Fibroblast of villous mesenchyme (primary cell): ENCODE measurements around the gene PALLD. TPM values are rescaled to one million over a fixed set of nuclear protein-coding genes. Genes with fewer than 3 reads are reported as not detected.

Experiments used
- DNase-seq: peaks from one replicate; pipeline ENCODE4 v3.0.0-alpha.2; 2010; ENCODE audit warnings: low read depth
- H3K4me3 ChIP-seq: 2 replicates; pipeline ENCODE4 v1.5.1; 2011; ENCODE audit warnings: low read depth, mild to moderate bottlenecking, low read length
- total RNA-seq: library from RNA; depleted of rRNA; stranded (reverse); fragments of >200 nt; gene quantifications from 2 replicates; pipeline ENCODE4 v1.2.3, GENCODE V29; 2012
- TF ChIP-seq, protein P1 (sequence below): IDR thresholded peaks from 2 replicates; pipeline ENCODE4 v1.5.1; 2012; ENCODE audit warnings: low read depth, mild to moderate bottlenecking, low read length; ENCODE audit not compliant: insufficient read depth

The PALLD gene
- total RNA-seq, 1 donor = 188 TPM

DNA sequence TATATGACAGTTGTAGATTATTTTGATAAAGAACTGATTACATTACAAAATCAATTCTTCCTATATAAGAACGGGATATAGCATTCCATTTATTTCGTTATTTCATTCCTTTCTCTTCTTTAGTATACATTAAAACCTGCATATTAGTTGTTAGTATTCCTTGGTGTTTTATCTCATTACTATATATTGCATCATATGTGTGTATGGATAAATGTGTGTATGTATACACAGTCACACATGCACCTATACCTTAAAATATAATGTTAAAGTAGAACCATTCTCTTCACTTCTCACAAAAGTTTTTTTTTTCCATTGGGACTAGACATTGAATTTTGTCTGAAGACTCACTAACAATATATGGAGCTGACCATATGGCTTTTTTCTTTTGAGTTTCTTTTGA is 5.3 kb upstream of the PALLD start:
- H3K4me3 ChIP-seq = no peak overlapping the region
- no peak for DNase-seq
- TF ChIP-seq, protein P1, sequence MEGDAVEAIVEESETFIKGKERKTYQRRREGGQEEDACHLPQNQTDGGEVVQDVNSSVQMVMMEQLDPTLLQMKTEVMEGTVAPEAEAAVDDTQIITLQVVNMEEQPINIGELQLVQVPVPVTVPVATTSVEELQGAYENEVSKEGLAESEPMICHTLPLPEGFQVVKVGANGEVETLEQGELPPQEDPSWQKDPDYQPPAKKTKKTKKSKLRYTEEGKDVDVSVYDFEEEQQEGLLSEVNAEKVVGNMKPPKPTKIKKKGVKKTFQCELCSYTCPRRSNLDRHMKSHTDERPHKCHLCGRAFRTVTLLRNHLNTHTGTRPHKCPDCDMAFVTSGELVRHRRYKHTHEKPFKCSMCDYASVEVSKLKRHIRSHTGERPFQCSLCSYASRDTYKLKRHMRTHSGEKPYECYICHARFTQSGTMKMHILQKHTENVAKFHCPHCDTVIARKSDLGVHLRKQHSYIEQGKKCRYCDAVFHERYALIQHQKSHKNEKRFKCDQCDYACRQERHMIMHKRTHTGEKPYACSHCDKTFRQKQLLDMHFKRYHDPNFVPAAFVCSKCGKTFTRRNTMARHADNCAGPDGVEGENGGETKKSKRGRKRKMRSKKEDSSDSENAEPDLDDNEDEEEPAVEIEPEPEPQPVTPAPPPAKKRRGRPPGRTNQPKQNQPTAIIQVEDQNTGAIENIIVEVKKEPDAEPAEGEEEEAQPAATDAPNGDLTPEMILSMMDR = no peak

DNA sequence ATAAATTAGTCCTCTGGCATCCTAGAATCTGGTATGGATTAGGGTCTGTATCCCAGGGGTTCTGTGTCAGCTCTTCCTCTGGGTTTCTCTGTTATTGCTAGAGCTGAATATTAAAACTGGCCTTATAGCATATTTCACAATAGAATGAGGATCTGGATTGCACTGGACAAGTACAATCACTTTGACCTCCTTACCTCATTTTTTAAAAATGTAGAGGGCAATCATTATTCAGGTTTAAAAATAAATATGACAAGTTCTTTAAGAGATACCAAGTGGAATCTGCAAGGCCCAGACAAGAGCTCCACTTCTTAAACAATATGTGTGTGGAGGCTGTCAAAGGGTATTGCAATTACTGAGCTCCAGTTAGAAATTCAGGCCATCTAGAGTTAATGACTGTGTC is 1.4 kb downstream of the PALLD start:
- DNase-seq = no peak
- no peak overlapping the region for H3K4me3 ChIP-seq
- TF ChIP-seq, protein P1 = no peak

DNA sequence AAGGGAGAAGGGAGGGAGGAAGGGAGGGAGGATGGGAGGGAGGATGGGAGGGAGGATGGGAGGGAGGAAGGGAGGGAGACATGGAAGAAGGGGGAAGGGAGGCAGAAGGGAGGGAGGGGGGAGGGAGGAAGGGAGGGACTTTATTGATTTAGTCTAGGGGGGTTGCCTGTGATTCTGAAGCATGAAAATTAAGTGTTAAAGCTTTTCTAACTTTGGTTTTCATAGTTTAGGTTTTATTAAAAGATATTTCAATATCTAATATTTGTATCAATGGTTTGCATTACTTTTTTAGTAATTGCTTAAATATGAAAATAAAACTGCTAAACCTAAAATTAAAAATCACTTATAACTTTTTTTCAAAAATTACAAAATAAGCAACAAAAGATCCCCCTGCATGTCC is 2.4 kb downstream of the PALLD start:
- no peak for DNase-seq
- no peak overlapping the region for H3K4me3 ChIP-seq
- TF ChIP-seq, protein P1 = no peak

DNA sequence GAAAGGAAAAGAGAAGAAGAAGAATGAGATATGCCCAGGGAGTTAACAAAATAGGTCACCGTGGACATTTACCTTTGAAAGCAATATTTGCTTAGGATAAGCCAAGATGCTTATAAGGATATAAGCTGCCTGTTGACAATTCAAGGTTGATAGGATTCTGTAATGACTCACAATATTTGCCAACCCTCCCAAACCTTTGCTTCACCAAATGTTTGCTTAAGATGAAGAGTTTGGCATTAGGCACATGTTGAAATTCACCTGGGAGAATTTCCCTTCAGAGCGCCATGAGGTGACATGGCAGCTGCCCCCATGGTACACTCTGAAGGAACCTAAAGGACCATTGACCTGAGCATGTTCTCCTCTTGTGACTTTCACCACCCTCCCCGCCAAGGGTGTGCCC is 4.6 kb downstream of the PALLD start:
- TF ChIP-seq, protein P1 = no peak
- no peak overlapping the region for H3K4me3 ChIP-seq
- DNase-seq = no peak

DNA sequence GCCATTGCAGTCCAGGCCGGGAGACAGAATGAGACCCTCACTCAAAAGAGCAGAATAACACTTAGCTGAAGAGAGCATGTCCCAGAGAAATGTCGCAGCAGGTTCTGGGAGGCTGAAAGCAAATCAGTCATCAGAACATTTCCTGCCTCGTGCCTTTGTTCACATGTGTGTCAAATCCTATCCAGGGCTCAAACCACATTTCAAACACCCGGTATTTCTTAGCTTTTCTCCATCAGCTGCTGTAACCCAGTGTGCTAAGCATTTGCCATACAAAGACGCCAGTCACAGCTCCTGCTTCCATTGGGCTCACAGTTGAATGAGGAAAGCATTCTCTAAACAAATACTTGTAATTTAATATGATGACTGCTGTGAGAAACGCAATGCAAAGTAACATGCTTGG is 6.0 kb downstream of the PALLD start:
- TF ChIP-seq, protein P1 = no peak
- DNase-seq = no peak
- H3K4me3 ChIP-seq = no peak overlapping the region

DNA sequence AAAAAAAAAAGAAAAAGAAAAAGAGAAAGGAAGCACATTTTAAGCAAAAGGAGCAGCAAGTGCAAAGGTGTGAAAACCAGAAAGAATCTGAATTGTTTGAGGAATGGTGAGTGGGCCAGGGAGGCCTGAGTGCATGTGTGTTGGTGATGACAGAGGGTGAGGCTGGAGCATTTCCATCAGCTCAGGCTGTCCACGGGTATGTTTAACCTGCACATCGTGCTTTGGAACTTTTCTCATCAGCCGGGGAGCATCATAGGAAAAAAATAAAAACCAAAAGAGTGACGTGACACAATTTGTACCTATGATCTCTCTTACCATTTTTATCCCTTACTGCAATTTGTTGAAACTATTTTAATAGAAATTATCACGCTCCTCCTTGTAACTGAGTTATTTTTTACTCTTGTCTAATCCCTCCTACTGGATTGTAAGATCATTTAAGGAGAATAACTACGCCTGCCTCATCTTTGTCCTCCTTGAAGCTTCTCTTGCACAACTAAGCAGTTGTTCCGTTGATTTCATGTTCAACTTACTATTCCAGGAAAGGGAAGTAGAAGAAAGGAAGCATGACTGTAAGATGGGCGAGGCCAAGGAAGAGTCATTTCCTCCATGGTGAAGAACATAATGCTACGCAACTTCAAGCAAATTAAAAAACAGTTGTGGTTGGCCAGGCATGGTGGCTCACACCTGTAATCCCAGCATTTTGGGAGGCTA is 7.0 kb downstream of the PALLD start:
- no peak overlapping the region for H3K4me3 ChIP-seq
- DNase-seq = no peak
- TF ChIP-seq, protein P1 = no peak

DNA sequence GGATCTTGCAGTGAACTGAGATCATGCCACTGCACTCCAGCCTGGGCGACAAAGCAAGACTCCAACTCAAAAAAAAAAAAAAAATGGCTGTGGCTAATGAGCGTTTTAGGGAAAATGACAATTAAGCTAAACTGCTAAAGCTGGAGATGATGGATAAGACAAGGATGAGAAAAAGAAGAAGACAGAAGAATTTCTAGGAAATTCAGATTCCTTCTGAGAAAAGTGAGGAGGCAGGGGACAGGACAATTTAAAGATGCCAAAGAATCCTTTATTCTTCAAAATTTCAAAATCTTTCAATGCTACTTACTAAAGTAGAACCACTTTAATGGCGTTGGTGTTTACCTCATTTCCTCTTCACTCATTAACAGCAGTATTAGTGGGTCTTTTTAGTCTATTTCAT is 7.7 kb downstream of the PALLD start:
- H3K4me3 ChIP-seq = no peak overlapping the region
- TF ChIP-seq, protein P1 = no peak
- no peak for DNase-seq
